Activated T-helper 1 cell treated with anti-CD3 and anti-CD28 coated beads, Interleukin-2, amount 50 U/mL, for 16 hours (primary cell): ENCODE results near the gene MAT2A.

ENCODE experiments used
- DNase-seq, 2 donors: peaks; one replicate each; pipeline ENCODE4 v3.0.0-alpha.2; 2020; ENCODE audit warnings: low read depth in 1 of 2, low spot score in 1 of 2

Gene MAT2A

GRCh38 chr2:85538507-85539360 is at the start of gene MAT2A:
Gene MAT2A, plus strand, starts transcription at chr2:85539168. Its CDS starts 120 bp downstream, at chr2:85539288.
- DNase-seq, result peak; percentile 71 to 85

GRCh38 chr2:85490861-85491755 is 47.9 kb upstream of the MAT2A start:
- DNase-seq, result no peak

GRCh38 chr2:85496436-85496835 is 42.5 kb upstream of the MAT2A start:
- no peak for DNase-seq

- no peak for DNase-seq
Observed at GRCh38 chr2:85497944-85498630, 40.9 kb upstream of the MAT2A start.

- DNase-seq, result no peak
Observed at GRCh38 chr2:85501248-85501647, 37.7 kb upstream of the MAT2A start.

GRCh38 chr2:85502720-85503119 is 36.2 kb upstream of the MAT2A start:
- no peak for DNase-seq

GRCh38 chr2:85503168-85503850 is 35.7 kb upstream of the MAT2A start:
- DNase-seq, result no peak

GRCh38 chr2:85503851-85504777 is 34.9 kb upstream of the MAT2A start:
- DNase-seq, result no peak

- no peak for DNase-seq
Observed at GRCh38 chr2:85504778-85505261, 34.1 kb upstream of the MAT2A start.

- DNase-seq, result no peak
Observed at GRCh38 chr2:85505551-85506238, 33.3 kb upstream of the MAT2A start.

- DNase-seq, result no peak
Observed at GRCh38 chr2:85506768-85507181, 32.2 kb upstream of the MAT2A start.

- no peak for DNase-seq
Observed at GRCh38 chr2:85511008-85511811, 27.8 kb upstream of the MAT2A start.

GRCh38 chr2:85514323-85514722 is 24.6 kb upstream of the MAT2A start:
- DNase-seq, result no peak

- no peak for DNase-seq
Observed at GRCh38 chr2:85516653-85517389, 22.1 kb upstream of the MAT2A start.

- DNase-seq, result no peak
Observed at GRCh38 chr2:85522090-85522647, 16.8 kb upstream of the MAT2A start.

- DNase-seq, result no peak
Observed at GRCh38 chr2:85523062-85523902, 15.7 kb upstream of the MAT2A start.
